Esophagus muscularis mucosa (tissue), 4 donors: ENCODE results near the gene HES1.

Experiments
- EP300 ChIP-seq: sonication (generic); formaldehyde crosslinking; IDR thresholded peaks from one replicate; pipeline ENCODE4 v1.6.1; 2017; ENCODE audit warnings: antibody characterized with exemption
- POLR2A ChIP-seq: fragments of 450-650 bp; IDR thresholded peaks from one replicate; pipeline ENCODE4 v1.6.1; 2017; ENCODE audit warnings: antibody characterized with exemption, moderate library complexity, mild to moderate bottlenecking, low read depth
- POLR2AphosphoS5 ChIP-seq, 2 donors: sonication (generic); formaldehyde crosslinking; IDR thresholded peaks; one replicate each; pipeline ENCODE4 v1.6.1; 2017; ENCODE audit warnings: antibody characterized with exemption in 2 of 2
- TF ChIP-seq, protein P1 (sequence below), 3 experiments: fragments of 200-600 bp in 2 of 3; fragments of 450-650 bp in 1 of 3; sonication (generic) in 2 of 3; IDR thresholded peaks; one replicate each; pipeline ENCODE4 v1.5.1; 2017 to 2019; ENCODE audit warnings: antibody characterized with exemption in 3 of 3, mild to moderate bottlenecking in 2 of 3, moderate library complexity in 1 of 3

DNA sequence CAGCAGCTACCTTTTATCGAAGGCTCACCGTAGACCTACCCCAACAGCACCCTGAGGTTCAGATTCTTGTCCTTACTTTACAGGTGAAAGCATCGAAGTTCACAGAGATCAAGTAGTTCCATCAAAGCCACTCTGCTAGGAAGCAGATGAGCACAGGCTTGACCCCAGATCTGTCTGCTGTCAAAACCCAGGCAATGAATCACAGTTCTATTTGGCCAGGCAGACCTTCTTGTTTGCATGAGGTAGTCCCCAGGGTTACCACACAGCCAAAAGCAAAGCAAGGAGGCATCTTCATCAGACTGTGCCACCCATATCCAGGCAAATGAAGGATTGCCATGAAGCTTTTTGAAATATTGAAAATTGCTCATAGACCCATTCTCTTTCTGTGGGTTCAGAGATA lies 33.0 kb downstream of the HES1 start:
- TF ChIP-seq, protein P1, sequence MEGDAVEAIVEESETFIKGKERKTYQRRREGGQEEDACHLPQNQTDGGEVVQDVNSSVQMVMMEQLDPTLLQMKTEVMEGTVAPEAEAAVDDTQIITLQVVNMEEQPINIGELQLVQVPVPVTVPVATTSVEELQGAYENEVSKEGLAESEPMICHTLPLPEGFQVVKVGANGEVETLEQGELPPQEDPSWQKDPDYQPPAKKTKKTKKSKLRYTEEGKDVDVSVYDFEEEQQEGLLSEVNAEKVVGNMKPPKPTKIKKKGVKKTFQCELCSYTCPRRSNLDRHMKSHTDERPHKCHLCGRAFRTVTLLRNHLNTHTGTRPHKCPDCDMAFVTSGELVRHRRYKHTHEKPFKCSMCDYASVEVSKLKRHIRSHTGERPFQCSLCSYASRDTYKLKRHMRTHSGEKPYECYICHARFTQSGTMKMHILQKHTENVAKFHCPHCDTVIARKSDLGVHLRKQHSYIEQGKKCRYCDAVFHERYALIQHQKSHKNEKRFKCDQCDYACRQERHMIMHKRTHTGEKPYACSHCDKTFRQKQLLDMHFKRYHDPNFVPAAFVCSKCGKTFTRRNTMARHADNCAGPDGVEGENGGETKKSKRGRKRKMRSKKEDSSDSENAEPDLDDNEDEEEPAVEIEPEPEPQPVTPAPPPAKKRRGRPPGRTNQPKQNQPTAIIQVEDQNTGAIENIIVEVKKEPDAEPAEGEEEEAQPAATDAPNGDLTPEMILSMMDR (IDR thresholded peaks at IDR 0.05), result no peak
- TF ChIP-seq POLR2A (no peak), POLR2AphosphoS5 (IDR thresholded peaks at IDR 0.05) (no peak), EP300 (no peak)
